Nephron progenitor cell (in vitro differentiated cells): ENCODE measurements around the gene FBXO30.

Experiments
- DNase-seq: peaks from one replicate; pipeline ENCODE4 v3.0.0; 2021
- H3K27ac Mint-ChIP-seq: 2 replicates; pipeline ENCODE4 v1.8.0; 2021; ENCODE audit warnings: mild to moderate bottlenecking, moderate library complexity, mixed read lengths
- H3K27me3 Mint-ChIP-seq: 2 replicates; pipeline ENCODE4 v1.8.0; 2021; ENCODE audit warnings: mild to moderate bottlenecking, low read depth, mixed read lengths; ENCODE audit not compliant: poor library complexity
- H3K36me3 Mint-ChIP-seq: 2 replicates; pipeline ENCODE4 v1.8.0; 2021; ENCODE audit warnings: low read depth, mixed read lengths
- H3K4me1 Mint-ChIP-seq: 2 replicates; pipeline ENCODE4 v1.8.0; 2021; ENCODE audit warnings: mixed read lengths
- H3K4me3 Mint-ChIP-seq: 2 replicates; pipeline ENCODE4 v1.8.0; 2021; ENCODE audit warnings: mild to moderate bottlenecking, moderate library complexity, mixed read lengths
- H3K9me3 Mint-ChIP-seq: 2 replicates; pipeline ENCODE4 v1.8.0; 2021; ENCODE audit warnings: mild to moderate bottlenecking, moderate library complexity, mixed read lengths
- TF ChIP-seq, protein P1 (sequence below): fragments of 200-600 bp; sonication (generic); IDR thresholded peaks from 2 replicates; pipeline ENCODE4 v1.5.0; 2021; ENCODE audit warnings: antibody characterized with exemption

The FBXO30 gene

GRCh38 chr6:145789443-145789842 is 25.2 kb downstream of the FBXO30 start:
- no peak overlapping the region for H3K4me3 Mint-ChIP-seq
- no peaks in the 10 kb centered on the region for H3K4me1 Mint-ChIP-seq
- H3K27me3 Mint-ChIP-seq = no peaks in the 10 kb centered on the region
- peaks cover 95% of the 10 kb centered on the region for H3K36me3 Mint-ChIP-seq
- H3K9me3 Mint-ChIP-seq = peaks cover 68% of the 10 kb centered on the region
- DNase-seq = no peak
- TF ChIP-seq, protein P1, sequence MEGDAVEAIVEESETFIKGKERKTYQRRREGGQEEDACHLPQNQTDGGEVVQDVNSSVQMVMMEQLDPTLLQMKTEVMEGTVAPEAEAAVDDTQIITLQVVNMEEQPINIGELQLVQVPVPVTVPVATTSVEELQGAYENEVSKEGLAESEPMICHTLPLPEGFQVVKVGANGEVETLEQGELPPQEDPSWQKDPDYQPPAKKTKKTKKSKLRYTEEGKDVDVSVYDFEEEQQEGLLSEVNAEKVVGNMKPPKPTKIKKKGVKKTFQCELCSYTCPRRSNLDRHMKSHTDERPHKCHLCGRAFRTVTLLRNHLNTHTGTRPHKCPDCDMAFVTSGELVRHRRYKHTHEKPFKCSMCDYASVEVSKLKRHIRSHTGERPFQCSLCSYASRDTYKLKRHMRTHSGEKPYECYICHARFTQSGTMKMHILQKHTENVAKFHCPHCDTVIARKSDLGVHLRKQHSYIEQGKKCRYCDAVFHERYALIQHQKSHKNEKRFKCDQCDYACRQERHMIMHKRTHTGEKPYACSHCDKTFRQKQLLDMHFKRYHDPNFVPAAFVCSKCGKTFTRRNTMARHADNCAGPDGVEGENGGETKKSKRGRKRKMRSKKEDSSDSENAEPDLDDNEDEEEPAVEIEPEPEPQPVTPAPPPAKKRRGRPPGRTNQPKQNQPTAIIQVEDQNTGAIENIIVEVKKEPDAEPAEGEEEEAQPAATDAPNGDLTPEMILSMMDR = no peak
- no peak overlapping the region for H3K27ac Mint-ChIP-seq

GRCh38 chr6:145787688-145788087 is 26.9 kb downstream of the FBXO30 start:
- Mint-ChIP-seq H3K27ac (no peak overlapping the region), H3K27me3 (no peaks in the 10 kb centered on the region), H3K4me1 (no peaks in the 10 kb centered on the region), H3K36me3 (peaks cover 96% of the 10 kb centered on the region), H3K9me3 (peaks cover 63% of the 10 kb centered on the region), H3K4me3 (no peak overlapping the region)
- no peak for DNase-seq
- TF ChIP-seq, protein P1 = no peak

GRCh38 chr6:145784683-145785082 is 29.9 kb downstream of the FBXO30 start:
- Mint-ChIP-seq H3K27me3 (no peaks in the 10 kb centered on the region), H3K27ac (no peak overlapping the region), H3K4me3 (no peak overlapping the region), H3K36me3 (peaks cover 95% of the 10 kb centered on the region), H3K4me1 (no peaks in the 10 kb centered on the region), H3K9me3 (peaks cover 58% of the 10 kb centered on the region)
- no peak for DNase-seq
- TF ChIP-seq, protein P1 = no peak

GRCh38 chr6:145783796-145784195 is 30.8 kb downstream of the FBXO30 start:
- no peak overlapping the region for H3K4me3 Mint-ChIP-seq
- no peaks in the 10 kb centered on the region for H3K27me3 Mint-ChIP-seq
- peaks cover 91% of the 10 kb centered on the region for H3K36me3 Mint-ChIP-seq
- H3K4me1 Mint-ChIP-seq = no peaks in the 10 kb centered on the region
- TF ChIP-seq, protein P1 = no peak
- H3K27ac Mint-ChIP-seq = no peak overlapping the region
- H3K9me3 Mint-ChIP-seq = peaks cover 56% of the 10 kb centered on the region
- no peak for DNase-seq

DNA sequence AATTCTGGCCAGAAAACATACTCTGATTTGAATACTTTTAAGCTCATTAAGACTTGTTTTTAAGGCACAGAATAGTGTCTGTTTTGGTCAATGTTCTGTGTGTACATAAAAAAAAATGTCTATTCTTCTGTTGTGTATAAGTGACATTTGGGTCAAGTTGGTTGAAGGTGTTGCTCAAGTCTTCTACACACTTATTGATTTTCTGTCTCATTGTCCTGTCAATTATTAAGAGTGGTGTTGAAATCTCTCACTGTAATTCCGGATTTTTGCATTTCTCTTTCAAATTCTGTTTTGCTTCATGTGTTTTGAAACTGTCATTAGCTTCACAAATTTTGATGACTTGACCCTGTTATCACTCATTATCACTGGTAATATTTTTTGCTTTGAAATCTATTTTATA is 41.7 kb downstream of the FBXO30 start:
- peaks cover 24% of the 10 kb centered on the region for H3K36me3 Mint-ChIP-seq
- no peaks in the 10 kb centered on the region for H3K4me1 Mint-ChIP-seq
- no peak overlapping the region for H3K4me3 Mint-ChIP-seq
- TF ChIP-seq, protein P1 = no peak
- DNase-seq = no peak
- no peaks in the 10 kb centered on the region for H3K27me3 Mint-ChIP-seq
- no peak overlapping the region for H3K27ac Mint-ChIP-seq
- H3K9me3 Mint-ChIP-seq = peaks cover 65% of the 10 kb centered on the region

DNA sequence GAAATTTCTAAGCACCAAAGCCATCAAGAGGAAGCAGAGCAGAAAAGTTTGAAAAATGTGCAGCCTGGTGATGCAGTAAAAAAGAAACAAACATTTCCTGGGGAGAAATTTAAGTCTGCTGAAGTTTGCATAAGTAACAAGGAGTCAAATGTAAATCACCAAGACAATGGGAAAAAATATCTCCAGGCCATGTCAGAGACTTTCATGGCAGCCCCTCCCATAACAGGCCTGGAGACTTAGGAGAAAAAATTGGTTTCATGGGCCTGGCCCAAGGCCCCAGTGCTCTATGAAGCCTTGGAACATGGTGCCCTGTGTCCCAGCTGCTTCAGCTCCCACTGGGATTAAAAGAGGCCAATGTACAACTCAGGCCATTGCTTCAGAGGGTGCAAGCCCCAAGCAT is 49.1 kb downstream of the FBXO30 start:
- Mint-ChIP-seq H3K27me3 (no peaks in the 10 kb centered on the region), H3K4me1 (no peaks in the 10 kb centered on the region), H3K36me3 (peaks cover 11% of the 10 kb centered on the region), H3K4me3 (no peak overlapping the region), H3K27ac (no peak overlapping the region), H3K9me3 (peaks cover 13% of the 10 kb centered on the region)
- no peak for DNase-seq
- TF ChIP-seq, protein P1 = no peak
